GM18909 (cell line): ENCODE measurements around the gene MRFAP1.
"Not testable (repeated sequence)": the region's sequence is repeated elsewhere in the genome, so short reads cannot be mapped to it uniquely, and the experiment has no call there.

Source experiments
- ATAC-seq: cut with Tn5 transposase; IDR thresholded peaks from one replicate; pipeline ENCODE4 v1.9.1; 2021; ENCODE audit warnings: mild to moderate bottlenecking; ENCODE audit not compliant: unreplicated experiment, poor library complexity

Gene MRFAP1

DNA sequence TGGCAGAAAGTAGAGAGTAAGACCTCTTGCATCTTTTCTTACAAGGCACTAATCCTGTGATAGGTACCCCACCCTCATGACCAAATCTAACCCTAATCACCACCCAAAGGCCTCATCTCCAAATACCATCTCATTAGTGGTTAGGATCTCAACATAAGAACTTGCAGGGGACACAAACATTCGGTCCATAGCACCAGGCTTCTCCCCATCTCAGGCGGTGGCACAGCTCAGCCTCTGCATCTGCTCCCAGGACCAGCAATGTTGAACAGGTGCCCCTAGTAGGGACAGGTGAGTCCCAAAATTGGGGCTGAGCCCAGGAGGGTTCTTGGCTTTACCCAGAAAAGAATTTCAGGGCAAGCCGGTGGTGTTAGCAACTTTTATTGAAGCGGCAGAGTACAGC lies 8.4 kb upstream of the MRFAP1 start:
- no peak for ATAC-seq

DNA sequence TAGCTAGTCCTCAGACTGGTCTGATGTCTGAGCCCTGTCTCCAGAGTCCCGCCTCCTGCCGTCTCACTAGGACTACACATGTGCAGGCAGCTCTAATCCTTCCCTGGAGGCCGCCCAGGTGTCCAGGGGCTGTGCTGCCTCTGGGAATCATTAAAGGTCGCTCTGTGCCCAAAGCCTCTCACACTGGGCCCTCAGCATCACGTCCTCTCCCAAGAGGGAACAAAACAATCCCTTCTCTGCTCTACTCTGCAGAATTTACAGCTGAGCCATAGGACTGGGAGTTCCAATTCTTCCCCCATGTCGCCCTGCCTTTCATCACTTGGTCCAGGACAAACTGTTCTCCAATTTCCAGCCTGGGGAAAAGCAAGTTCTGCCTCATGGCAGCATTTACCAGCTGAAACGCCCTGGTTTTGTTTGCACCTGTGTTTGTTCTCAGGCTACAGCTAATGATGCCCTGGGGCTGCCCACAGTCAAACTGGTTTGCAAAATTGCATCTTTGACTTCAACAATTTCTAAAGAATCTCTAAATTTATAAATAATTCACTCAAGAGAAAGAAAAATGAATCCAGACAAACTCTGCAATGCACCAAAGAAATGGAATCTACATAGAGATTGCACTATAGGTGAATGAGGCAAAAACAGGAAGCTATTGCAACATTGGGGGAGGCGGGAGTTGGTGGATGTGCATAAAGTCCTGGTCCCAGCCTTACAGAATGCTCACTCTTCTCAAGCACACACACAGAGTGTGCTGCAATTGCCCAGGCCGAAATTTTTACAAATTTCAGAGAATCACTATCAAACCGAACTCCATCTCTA lies 7.2 kb upstream of the MRFAP1 start:
- ATAC-seq = no peak

DNA sequence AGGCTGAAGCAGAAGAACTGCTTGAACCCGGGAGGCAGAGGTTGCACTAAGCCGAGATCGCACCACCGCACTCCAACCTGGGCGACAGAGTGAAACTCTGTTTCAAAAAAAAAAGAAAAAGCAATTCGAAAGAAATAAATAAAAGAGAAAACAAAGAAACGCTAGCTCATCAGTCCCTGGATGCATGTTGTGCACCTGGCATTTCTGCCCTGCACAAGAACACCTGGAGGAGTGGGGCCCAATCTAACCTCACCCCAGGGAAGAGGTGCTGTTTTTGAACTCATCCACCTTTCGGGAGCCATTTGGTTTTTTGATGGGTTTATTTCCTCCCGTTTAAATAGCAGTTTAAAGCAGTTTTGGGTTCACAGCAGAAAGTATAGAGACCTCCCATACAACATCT lies 5.7 kb upstream of the MRFAP1 start:
- ATAC-seq = no peak

DNA sequence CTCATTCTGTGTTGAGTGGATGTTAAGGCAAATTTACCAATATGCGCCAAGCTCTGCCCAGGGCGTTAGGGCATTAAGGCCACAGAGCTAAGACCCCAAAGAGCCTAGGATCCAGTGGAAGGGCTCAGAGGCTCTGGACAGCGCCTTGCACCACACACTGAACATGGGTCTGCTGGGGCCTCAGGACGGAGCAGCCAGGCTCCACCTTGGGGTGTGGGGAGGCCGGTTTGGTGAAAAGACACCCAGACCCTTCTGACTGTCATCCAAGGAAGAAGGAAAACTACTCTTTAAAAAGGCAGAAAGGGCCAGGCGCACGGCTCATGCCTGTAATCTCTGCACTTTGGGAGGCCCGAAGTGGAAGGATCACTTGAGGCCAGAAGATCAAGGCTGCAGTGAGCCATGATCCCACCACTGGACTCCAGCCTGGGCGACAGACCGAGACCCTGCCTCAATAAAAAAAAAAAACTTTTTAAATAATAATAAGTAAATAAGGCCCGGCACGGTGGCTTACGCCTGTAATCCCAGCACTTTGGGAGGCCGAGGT lies 1.3 kb upstream of the MRFAP1 start:
- no peak for ATAC-seq

DNA sequence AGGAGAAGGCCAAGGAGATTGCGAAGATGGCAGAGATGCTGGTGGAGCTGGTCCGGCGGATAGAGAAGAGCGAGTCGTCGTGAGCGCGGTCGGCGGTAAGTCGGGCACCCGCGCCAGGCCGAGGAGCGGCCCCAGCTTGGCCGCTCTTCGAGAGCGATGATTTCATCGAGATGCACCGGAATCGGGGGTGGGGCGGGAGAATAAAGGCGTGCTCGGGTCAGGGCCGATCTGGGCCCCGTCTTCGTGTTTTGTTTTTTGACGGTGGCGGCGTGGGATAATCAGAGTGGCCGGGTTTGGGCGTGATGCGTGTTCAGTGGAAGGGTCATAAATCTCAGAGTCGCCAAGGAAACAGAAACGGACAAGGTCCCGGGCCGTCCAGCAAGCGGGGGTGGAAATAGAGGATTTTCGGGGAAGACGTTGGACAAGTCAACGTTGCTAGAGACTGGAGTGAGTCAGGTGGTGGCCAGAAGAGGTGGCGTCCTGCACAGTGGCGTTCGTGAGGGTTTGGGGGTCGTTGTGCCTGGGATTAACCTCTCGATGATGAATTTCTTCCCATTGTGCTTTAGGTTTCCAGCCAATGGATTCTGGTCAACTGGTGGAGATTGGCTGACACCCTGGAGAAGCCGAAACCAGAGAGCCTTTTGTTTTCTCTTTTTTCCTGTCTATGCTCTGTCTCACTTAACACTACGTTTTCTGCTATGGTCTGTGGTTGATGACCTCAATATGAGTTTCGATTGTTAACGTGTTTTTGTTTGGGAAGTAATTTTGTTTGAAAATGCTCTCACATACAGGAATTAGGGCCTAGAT lies 882 bp downstream of the MRFAP1 start:
- peak; percentile 35 for ATAC-seq

DNA sequence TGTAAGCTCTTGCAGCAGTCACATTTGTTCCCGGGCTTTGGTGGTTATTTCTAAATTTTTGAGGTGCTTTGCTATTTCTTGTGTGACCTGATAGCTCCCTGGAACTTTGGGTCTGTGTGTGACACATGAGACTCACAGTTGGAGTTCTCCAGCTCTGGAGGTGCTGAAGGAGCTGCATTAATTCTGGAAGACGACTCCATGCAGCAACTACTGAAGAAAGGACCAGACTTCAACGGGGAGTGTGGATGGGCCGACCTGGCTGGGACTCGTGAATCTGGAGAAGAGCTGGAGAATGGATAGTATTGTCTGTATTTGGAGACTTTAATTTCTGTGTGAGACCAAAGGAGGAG lies 1.5 kb downstream of the MRFAP1 start:
- no peak for ATAC-seq

DNA sequence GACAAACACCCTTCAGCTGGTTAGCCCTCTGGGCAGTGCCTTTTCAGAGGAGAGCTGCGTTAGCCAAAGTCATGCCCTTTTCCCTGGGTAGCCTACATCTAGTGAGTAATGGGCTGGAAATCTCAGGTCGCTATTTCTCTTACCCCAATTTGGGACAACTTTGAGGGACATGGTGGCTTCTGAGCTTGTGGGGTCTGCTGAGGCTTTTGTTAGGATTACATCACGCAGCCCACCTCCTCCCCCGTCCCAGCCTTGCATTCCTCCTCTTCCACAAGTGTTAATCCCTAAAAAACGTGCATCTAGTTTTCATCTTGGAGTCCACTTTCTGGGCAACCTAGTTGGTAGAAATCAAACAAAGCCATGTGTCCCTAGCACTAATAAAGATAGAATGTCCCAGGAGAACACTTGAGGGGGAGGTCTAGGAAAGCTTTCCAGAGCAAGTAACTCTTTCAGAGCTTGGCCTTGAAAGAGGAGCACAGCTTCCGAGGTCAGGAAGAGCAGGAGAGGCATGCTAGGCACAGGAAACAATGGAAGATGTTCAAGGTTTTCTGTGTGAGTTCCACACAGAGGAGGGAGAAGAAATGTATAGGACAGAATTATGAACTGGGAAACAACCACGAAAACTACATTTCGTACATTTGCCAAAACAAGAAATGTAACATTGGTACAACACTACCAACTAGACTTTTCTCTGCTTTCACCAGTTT lies 2.8 kb downstream of the MRFAP1 start:
- no peak for ATAC-seq

DNA sequence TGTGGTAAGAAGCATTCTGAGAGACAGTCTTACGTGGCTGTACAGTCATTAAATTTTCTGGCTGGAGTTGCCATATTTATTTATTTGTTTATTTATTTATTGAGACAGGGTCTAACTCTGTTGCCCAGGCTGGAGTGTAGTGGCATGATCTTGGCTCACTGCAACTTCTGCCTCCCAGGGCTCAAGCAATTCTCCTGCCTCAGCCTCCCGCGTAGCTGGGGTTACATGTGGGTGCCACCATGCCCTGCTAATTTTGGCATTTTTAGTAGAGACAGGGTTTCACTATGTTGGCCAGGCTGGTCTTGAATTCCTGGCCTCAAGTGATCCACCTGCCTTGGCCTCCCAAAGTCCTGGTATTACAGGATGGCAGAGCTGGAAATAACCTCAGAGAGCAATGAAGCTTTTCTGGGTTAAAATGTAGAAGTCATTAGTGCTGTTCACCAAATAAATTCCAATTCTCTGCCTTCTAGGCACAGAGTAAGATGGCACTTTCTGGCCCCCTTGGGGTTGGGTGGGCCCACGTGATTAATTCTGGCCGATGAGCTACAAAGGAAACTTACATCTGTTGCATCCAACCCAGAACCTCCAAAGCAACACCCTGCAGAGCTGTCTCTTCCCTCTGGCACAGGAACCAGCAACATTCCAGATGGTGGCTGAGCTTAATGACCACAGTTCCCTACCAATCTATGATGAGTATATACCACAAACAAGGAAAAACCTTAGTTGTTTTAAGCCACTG lies 4.5 kb downstream of the MRFAP1 start:
- ATAC-seq = no peak

DNA sequence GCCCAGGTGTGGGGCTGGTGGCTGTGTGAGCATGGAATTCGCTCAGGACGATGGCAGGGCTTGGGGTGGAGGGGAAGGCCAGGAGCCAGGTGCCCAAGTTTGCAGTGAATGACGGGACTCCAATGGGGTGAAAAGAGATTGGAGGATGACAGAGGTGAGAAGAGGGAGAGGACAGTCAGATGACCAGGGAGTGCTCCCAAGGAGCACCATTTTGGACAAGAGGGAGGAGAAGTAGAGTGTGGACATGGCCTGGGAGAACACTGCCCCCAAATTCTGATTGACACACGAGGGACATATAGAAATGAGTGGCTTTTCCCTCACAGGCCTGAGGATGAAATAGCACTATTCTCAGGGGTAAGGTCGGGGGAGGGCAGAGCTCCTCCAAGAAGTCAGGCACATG lies 6.7 kb downstream of the MRFAP1 start:
- no peak for ATAC-seq

DNA sequence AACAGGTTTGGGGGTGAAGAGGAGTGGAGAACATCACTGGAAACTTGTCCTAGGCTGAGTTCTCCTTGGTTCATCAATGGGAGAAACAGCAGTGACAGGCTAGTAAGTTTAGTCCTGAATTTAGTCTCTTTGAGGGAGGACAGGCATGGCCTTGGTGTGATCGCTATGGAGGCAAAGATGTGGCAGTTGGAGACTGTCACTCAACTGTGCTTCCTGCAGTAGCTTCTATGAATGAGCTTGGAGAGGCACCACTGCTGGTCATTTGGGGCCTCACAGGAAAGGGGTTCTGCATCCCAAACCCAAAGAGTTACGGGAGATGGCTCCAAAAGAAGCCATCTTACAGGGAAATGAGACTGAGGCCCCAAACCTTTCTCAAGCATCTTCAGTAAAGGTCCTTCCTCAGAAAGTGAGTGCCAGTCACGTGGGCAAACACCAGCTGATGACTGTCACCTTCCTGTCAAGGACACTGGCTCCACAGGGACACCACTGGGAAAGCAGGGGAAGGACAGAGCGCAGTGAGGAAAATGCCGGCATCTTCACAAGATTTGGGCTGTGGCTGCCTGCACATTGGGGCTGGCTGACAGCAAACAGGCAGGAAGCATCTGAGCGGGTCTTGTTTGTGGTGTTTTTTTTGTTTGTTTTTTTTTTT lies 7.2 kb downstream of the MRFAP1 start:
- ATAC-seq = no peak

DNA sequence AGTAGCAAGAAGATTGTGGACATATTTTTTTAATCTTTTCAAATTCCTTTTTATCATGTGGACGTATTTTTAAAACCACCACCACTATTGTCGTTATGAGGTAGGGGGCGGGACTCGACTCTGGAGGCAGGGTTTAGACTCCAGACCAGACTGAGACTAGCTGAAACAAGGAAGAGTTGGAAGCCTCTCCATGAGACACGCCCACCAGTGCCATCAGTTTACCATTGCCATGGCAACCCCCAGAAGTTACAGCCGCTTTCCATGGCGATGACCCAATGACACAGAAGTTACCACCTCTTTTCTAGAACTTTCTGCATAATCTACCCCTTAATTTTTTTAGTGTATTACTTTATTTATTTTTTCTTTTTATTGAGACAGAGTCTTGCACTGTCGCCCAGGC lies 8.7 kb downstream of the MRFAP1 start:
- no peak for ATAC-seq

DNA sequence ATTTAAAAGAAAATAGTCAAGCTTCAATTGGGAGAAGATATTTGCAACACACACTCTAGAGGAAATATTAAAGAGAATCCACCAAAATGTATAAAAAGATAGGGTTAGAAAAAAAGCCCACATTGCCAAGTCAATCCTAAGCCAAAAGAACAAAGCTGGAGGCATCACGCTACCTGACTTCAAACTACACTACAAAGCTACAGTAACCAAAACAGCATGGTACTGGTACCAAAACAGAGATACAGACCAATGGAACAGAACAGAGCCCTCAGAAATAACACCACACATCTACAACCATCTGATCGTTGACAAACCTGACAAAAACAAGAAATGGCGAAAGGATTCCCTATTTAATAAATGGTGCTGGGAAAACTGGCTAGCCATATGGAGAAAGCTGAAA lies 13.7 kb downstream of the MRFAP1 start:
- not testable (repeated sequence) for ATAC-seq

DNA sequence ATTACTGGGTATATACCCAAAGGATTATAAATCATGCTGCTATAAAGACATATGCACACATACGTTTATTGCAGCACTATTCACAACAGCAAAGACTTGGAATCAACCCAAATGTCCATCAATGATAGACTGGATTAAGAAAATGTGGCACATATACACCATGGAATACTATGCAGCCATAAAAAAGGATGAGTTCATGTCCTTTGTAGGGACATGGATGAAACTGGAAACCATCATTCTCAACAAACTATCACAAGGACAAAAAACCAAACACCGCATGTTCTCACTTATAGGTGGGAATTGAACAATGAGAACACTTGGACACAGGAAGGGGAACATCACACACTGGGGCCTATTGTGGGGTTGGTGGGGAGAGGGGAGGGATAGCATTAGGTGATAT lies 14.8 kb downstream of the MRFAP1 start:
- ATAC-seq = not testable (repeated sequence)

DNA sequence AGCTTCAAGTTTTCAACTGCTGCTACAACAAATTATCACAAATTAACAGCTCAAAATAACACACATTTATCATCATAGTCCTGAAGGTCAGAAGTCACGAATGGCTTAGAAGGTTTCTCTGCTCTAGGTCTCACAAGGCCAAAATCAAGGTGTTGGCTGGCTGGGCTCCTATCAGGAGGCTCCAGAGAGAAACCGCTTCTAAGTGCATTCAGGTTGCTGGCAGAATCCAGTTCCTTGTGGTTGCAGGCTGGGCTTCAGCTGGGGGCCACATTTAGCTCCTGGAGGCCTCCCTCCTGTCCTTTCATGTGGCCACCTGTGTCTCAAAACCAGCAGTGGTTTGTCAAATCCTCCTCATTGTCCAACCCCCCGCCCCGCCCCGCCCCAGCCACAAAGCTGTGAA lies 15.4 kb downstream of the MRFAP1 start:
- ATAC-seq = no peak

DNA sequence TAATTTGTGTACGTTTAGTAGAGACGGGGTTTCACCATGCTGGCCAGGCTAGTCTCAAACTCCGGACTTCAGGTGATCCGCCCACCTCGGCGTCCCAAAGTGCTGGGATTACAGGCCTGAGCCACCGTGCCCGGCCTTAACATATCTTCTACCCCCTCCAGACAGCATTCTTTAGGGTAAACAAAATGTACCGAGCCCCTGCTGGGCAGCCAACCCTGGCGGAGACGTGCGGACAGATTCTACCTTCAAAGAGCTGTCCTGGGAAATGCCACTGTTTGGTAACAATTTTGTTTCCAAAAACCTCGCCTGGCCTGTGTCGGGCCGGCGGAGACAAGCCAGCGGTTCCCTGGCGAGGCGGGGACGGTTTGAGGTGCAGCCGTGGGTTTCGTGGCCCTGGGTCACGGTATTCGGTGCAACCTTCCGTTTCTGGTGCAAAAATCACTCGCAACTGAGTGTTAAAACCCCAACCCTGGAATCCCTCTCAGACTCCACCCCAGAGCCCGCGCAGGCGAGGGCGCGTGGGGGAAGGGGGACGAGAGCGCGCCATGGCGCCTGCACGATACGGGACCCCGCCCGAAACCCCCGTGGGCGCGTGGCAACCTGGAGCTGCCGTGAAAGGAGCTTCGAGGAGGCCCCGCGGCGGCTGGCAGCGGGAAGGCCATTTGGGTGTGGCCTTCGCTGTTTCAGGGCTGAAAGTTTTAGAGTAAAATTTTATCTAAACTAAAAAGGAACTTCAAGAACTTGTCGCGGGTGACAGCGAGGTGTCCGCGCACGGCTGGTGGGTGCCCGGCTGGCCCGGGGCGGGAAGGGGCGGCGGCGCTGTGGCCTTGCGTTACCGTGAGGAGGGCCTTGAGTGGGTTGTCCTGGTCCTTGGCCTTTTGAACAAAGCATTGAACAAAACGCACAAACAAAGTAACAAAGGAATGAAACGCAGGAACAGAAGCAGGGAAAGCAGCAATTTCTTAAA lies 17.0 kb downstream of the MRFAP1 start:
- ATAC-seq = no peak

DNA sequence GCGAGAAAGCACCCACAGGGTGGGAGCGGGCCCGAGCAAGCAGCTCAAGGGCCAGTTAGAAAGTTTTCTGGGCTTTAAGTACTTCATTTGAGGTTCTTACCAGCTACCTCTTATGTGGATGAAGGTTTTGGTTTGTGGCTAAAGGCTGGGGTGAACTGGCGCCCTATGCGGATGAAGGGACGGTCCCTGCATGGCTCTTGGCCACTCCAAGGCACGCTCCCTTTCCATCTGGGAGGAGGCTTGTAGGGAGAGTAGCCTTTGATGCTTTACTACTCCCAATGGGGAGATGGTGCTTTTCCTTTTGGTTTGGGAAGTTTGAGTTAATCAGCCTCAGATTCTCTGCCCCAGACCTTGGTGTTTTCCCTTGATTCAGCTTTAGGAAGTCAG lies 17.7 kb downstream of the MRFAP1 start:
- no peak for ATAC-seq

DNA sequence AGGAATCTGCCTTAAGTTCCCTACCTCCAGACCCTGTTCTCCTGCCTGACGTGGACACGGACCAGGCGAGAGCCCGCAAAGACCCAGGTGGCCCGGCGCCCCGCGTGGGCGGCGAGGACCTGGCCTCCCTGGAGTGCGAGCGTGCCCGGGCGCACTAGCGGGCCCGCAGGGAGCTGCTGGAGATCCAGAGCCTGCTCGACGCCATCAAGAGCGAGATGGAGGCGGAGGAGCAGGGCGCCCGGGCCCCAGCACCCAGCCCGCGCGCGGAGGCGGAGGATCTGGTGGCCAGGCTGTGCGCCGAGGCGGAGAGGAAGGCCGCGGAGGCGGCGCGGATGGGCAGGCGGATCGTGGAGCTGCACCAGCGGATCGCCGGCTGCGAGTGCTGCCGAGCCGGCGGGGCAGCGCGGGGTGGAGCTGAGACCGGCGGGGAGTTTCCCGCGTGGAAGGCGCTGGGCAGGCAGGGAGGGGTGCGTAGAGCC lies 18.2 kb downstream of the MRFAP1 start:
- ATAC-seq = no peak

DNA sequence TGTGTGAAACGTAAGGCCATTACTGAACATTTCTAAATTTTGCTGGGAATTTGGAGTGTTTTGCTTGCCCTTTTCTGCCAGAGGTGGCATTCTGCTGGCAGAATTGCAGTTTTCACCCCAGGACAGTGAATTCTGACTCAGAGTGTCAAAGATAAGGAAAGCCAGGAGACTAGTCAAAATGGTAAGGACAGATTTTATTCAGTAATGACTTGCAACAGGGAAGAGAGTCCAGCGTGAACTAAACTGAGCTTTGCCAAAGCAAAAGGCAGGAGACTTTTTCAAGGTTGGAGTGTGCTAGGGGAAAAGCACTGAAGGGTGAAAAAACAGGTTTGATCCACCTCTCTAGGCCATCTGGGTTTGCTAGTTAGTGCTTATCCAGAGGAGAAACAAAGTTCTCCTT lies 19.4 kb downstream of the MRFAP1 start:
- ATAC-seq = no peak

DNA sequence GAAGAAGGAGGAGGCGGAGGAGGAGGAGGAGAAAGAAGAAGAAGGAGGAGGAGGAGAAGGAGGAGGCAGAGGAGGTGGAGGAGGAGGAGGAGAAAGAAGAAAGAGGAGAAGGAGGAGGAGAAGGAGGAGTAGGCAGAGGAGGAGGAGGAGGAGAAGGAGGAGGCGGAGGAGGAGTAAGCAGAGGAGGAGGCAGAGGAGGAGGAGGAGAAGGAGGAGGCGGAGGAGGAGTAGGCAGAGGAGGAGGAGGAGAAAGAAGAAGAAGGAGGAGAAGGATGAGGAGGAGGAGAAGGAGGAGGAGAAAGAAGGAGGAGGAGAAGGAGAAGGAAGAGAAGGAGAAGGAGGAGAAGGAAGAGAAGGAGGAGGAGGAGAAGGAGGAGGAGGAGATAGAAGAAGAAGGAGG lies 19.9 kb downstream of the MRFAP1 start:
- no peak for ATAC-seq
